ENCODE results near the gene LINGO3.

- TF ChIP-seq BHLHE40 (IDR thresholded peaks at IDR 0.05; ENCODE audit: borderline replicate concordance), result no peak
- TF ChIP-seq FOXK2 (IDR thresholded peaks at IDR 0.05), result no peak
Observed at GRCh38 chr19:2273356-2274184, 34.4 kb downstream of the LINGO3 start.
